Inflammatory macrophage (primary cell): ENCODE data around the gene CACUL1.

Experiments
- DNase-seq, 2 donors: peaks; one replicate each; pipeline ENCODE4 v3.0.0-alpha.2; 2020 to 2022

The CACUL1 gene

DNA sequence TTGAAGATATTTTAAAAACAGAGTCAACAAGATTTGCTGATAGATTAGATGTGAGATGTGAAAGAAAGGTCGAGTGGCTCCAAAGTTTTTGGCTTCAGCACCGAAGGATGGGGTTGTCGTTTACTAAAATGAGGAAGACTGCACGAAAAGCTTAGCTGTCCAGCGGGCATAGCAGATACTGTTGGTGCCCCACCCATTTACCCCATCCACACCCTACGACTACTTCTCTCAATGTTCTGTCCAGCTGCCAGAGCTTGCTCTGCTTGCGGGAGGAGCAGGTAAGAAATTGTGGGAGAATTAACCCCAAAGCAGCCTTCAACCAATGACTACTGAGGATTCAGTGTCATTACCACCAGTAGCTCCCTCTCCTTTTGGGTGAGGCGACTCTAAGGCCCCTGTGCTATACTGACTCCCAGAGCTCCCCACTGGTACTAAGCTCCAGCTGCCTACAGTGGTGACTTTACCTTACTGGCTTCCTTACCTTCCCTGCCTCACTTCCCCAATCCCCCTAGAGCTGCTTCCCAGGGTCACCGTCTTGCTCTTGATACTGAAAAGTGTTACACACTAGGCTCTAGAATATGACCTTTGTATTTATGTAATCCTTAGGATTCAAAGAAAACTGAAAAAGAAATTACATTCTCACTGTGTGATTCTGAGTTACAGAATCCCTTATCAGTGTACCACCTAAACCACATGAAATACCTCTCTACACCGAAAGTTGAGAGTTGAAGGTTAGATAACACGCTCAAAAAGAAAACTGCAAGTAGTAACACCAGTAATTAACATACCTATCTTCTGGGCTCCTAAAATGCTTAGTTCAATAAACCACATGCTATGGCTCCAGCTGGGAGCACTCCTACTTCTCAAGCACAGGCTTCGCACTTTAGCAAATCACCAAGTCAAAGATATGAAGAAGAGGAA is 22.3 kb downstream of the CACUL1 start:
- peak; percentile 28 to 61 for DNase-seq

DNA sequence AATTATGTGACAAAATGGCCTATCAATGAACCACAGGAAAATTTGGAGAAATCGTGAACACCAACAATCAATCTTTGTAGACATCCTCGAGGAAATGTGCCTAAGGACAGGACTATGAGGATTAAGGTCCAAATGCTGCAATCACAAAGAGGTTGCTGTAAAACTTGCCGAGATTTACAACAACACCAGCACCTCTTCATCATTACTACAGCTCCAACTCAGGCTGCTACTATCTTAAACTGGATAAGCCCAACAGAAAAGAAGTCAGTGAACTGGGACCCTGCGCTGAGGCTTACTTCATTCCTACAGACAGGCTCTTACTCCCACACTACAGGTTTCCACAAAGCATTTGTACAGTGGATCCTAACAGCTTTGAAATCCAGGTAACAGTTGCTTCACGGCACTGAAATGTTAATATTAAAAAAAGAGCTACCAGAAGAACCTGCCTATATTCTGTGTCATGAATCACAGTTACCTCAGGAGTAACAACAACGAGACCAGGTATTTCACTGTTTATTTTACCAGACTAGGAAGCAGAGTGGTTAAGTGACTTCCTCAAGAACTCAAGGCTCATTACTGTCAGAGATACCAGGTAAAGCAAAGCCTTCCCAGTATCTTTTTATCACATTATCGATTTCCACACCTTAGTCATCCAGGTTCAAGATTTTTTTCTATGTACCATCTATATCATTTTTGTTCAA is 23.9 kb downstream of the CACUL1 start:
- no peak for DNase-seq

DNA sequence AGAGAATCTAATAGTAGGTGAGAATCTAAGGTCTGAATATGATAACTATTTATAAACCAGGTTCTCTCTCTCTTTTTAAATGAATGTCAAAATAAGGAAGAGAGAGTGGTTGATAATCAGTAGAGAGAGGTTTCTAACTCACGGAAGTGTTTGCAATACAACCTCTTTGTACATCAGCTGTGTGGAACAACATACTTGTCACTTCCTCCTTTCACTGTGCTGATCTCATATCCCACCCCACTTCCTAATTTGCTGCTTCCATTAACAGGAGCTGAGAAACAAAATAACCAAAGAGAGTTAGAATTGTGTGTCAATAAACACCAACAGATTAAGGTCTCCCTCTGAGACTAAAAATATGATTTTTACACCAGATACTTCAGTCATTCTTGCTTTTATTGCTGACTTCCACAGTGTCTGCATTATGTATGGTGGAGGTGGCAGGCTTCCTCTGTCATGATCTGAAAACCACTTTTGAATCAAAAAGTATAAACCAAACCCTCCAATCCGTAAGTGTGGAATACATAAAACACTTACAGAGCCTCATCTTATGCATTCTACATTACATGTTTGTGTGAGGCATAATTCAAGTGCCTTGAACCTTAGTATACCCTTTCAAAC is 25.0 kb downstream of the CACUL1 start:
- DNase-seq: peak; percentile 87 to 90

DNA sequence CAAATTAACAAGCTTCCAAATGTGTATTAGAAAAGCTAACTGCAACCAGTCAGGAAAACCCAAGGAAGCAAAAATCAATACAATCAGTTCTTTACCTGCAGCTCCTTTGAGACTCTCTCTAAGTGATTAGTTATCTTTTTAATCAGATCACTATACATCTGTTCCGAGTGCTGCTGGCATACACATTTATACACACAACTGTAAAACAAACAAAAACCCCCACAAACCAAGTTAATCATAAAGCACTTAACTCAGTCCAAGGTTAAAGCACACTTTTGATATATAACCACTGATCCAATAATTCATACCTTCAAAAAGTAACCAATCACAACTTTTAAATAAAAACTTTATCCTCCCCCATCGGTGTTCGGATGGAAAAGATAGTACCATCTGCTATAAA is 25.6 kb downstream of the CACUL1 start:
- no peak for DNase-seq

DNA sequence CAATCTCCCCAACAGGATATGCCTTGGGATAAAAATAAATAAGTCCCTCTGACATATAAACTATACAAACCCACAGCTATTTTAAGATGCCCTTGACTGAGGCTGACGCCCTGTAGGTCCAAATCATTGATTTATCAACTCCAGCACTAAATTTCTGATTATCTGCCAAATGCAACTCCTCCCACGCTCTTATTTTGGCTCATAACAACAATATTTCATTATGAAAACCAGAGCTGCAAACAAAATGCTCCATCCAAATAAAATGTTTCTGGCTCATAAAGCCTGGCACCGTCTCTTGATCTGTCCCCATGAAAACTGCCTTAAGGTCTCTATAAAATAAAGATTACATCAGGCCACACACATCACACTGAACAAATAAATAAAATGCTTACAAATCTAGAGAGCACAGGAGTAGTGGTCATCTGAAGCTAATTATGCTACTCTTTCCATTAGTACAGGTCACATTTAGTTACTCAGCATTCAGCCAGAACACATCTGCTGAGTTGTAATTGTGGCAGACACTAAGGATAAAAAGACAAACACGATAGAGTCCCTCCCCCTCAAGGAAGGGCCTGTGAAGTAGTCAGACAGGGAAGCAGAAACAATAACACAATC is 28.8 kb downstream of the CACUL1 start:
- no peak for DNase-seq

DNA sequence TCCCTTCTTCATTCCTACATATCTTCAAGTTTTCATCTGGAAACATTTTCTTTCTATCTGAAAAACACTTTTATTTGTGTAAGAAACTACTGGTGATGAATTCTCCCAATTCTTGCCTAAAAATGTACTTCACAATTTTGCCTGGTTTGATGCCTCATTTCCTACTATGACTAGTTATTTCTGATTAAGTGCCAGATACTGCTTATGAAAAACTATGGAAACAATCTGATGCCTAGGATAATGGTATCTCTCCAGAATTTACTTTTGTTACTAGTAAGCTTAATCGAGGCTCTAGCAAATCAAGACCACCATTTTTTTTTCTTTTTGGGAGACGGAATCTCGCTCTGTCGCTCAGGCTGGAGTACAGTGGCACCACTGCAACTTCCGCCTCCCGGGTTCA is 31.3 kb downstream of the CACUL1 start:
- DNase-seq: no peak

DNA sequence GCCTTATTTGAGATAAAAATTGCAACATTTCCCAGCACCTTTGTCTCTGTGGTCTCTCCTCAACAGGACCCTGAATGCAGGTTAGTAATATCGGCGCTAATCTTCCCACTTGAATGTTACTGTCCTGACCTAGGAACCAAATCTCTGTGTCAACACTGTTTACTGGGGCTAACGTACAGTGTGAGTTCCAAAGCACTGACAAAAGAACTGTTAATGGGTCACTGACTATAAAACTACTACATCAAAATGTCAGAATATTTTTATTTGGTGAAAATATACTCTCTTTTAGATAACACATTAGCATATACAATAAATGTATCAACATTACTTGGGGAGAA is 33.3 kb downstream of the CACUL1 start:
- DNase-seq: no peak

DNA sequence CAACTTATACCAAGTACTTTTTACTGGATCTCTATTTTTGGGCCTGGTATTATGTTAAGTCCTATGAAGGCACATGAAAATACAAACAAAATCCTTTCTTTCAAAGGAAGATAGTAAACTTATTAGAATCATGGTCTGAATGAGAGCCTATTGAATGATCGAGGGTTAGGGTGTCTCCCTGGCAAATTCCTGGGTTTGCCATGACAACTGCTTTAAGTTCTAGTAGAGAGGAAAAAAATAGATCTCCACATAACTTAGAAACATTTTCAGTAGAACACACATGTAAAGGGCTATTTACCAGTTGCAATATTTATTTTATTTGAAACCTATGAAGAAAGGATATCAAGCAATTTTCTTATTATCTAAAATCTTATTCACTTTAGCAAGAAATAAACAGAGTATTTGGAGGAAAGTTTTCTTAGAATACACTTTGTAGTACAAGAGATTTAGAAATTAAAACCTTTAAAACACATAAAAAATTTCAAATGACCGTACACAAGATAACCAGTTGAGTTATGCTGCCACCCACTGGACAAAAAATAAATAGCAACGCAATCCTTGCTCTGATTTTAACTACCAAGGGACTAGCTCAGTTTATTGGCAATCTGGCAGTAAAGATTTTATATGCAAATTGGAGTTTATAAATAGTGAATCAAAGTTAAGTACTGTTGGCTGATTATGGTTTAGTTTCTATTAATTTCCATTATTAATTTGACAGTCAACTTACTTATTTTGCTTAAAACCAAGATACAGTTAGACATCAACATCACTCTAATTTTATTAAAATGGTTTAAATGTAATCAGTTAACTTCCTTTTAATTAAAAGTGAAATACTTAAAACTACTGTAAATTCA is 33.9 kb downstream of the CACUL1 start:
- peak; percentile 71 to 82 for DNase-seq

DNA sequence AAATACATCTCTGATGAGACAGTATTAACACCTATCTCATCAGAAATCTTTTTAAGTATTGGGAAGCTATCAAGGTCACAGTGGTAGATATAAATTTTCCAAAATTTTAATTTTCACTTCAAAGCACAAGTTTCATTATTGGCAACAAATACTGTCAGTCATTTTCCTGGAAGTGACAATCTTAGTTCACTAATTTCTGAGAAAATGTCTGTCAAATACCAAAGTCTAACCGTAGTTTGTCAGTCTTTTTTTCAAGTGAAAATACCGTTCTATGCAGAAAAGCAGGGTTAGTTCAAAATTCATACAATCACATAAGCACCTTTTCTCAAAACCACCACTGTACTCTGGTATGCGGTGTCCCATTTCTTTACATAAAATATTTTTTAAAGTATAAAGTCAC is 40.4 kb downstream of the CACUL1 start:
- DNase-seq: no peak

DNA sequence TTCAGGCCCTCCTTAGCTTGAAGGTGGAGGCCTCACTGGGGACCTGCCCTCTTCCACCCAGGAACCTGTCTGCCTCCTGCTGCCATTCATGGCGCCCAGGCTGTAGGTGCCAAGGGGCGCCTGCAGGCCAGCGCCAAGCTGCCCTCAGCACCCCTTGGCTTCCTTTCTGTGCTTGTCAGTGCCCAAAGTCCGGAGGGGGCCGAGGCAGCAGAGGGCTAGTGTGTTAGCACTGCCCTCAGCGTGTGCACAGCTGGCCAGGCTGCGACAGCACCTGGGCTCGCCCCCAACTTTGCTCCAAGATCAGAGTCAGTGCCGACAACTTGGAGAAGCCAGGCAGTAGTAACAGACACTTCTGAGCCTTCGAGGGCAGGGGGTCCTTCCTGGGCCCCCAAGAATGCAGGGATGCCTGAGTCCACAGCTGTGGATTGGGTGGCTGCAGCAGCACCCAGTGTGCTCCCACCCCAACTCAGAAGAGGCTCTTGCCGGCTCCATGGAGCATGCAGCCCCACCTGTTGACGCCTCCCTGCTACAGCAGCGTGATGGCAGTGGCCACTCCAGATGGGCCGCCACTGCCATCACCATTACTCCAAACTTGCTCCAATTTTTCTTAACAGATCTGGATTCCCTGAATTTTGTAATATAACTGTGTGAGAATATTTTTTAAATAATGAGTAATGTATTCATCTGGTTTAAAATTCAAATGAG is 41.7 kb downstream of the CACUL1 start:
- DNase-seq: no peak

DNA sequence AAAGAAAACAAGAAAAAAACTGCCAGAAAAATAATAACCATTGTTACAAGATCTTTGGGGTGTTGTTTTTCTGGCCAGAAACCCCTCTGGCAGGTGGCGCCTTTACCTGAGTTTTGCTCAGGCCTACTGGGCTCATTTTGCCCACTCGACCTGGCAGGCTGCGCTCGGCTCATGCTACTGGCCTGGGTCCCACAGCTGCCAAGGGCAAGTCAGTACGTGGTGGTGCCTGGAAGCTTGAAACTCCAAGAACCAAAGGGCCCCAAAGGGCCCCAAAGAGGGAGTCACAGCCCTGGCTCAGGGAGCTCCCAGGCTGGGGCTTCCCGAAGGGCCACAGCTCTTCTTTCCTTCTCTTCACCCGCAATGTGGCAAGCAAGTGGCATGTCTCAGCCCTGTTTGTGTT is 42.7 kb downstream of the CACUL1 start:
- DNase-seq: no peak

DNA sequence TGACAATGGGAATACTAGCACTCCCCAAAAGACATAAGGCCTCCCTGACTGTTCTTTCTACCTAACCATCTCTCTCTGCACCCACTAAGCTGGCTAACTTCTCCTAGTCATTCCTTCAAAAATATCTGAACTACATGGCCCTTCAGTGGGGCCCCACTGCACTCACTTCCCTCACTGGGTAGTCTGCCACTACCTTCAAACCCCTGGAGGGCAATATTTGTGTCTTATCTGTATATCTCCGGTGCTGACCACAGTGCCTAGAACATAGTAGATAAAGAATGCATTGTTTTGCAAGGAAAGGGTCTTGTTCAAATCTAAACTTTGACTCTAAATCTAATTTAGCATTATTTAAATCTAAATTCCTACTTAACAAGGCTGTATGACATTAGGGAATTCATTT is 44.3 kb downstream of the CACUL1 start:
- DNase-seq: no peak

DNA sequence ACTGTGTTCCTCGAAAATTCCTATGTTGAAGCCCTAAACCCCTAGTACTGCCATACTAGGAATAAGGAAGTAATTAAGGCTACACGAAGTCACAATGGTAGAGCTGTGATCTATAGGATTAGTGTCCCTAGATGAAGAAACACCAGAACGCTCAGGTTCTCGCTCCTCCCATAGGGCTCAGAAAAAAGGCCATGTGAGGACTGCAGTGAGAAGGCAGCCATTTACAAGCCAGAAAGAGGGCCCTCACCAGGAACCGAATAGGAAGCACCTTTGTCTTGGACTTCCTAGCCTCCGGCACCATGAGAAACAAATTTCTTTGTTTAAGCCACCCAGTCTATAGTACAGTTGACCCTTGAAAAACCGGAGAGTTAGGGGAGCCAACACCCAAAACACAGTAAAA is 46.2 kb downstream of the CACUL1 start:
- no peak for DNase-seq

DNA sequence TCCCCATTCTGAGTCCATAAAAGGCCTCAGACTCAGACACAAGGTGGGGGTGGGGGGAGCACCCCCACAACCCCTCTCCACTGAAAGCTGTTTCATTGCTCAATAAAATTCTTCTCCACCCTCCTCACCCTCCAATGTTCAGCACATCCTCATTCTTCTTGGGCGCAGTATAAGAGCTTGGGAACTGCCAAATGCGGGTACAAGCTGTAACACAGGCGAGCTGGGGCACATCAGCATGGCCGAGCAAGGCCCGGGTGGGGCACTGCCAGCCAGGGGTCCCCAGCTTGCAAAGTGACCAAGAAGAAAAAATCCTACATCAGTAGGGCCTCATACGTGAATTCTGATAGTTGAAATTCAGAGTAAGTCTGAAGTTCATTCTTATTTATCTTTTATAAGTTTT is 50.1 kb downstream of the CACUL1 start:
- no peak for DNase-seq

DNA sequence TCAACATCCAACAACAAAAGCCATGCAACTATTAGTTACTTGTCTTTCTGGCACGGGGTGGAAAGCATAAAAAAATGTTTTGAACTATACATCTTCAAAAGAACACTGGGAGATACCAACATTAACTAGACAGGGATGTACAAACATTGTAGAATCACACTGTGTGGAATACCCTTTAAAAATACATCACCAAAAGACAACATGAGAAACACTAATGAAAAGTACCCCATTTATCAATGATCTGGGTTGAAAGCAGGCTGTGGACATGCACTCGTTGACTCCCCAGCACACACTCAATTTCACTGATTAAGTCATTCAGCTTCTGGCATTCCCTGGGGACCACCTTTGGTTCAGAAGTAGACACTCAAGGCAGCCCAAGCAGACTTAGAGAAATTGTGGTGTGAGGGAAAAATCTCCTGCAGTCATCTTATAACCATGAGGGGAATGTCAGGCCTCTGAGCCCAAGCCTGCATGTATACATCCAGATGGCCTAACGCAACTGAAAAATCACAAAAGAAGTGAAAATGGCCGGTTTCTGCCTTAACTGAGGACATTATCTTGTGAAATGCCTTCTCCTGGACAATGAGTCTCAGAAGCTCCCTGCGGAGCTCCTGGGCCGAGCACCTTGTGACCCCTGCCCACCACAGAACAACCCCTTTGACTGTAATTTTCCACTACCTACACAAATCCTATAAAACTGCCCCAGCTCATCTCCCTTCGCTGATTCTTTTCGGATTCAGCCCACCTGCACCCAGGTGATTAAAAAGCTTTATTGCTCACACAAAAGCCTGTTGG is 53.0 kb downstream of the CACUL1 start:
- no peak for DNase-seq

DNA sequence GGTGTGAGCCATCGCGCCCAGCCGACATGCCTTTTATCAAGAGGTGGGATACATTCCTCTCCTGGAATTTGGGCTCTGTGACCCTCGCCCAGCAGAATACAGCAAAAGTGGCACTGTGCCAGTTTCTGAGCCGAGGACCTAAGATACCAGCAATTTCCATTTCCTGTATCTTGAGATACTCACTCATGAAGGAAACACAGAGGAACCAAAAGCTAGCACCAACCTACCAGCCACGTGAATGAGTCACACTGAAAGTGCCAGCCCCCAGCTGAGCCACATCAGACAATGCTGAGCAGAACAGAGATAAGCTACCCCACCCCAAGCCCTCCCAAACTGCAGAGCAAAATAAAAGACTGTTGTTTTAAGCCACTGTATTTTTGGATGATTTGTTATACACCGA is 56.3 kb downstream of the CACUL1 start:
- DNase-seq: peak; percentile 7 to 16

DNA sequence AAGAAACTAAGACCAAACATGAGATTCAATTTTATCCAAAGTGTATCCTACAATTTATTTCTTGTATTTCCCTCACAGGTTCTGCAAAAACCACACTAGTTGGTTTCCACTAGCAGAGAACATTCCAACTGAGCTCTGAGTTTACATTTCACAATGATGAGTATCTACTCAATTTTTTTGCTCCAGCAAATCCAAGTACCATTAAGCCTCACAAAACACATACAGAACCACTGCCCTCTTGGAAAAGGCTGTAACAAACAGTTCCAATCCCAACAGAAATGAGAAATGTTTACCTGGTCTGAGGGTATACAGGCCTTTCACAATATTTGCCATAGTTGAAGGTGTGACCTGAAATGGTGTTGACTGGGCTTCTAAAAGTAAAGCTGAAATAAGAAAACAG is 59.9 kb downstream of the CACUL1 start:
- DNase-seq: no peak

DNA sequence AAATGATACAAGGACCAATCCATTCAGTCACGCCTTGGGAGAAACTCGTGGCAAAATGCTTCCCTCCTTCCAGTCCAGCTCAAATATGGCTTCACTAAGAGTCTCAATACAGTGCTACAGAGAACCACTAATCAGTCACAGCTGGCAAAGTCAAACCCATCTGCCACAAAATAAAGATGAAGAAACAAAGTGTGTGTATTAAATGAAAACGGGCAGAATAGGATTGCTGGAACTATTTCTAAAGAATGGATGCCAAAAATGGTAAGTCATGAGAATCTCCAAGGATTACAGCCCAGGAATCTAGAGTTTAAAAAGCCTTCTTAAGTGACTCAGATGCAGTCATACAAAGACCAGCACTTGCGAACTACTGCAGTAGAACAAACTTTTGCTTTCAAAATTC is 61.9 kb downstream of the CACUL1 start:
- DNase-seq: no peak

DNA sequence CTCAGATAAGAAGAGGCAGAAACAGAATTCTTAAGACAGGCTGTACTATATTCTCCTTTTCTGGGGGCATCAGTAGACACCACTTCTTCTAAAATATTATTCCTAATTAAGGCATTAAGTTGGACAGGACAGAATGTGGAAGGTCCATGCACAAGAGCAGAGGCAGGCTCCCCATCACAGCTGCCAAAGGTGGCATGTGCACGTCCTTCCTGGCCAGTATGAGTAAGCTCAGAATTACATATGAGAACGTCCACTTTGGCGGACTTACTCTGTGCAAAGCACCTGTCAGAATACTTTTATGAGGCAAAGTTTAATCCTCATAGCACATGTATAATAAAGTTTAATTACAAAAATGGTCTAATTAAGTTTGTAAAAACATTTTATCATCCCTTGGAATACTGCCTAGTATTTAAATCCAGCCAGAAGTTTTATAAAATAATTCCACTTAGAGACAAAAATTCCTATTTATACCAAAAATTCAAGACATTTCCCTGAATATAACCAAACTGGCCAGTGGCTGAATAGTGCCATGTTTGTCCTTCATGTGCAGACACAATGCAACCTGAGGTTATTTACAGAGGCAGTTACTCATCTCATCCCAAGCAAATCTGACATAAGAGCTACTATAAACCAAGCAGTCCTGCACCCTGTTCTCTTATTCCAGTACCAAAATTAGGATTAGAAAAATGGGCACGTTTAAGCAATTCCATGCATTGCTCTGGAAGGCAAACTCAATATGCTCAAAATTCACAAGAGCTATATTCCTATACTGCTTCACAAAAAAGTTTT is 65.5 kb downstream of the CACUL1 start:
- DNase-seq: no peak

DNA sequence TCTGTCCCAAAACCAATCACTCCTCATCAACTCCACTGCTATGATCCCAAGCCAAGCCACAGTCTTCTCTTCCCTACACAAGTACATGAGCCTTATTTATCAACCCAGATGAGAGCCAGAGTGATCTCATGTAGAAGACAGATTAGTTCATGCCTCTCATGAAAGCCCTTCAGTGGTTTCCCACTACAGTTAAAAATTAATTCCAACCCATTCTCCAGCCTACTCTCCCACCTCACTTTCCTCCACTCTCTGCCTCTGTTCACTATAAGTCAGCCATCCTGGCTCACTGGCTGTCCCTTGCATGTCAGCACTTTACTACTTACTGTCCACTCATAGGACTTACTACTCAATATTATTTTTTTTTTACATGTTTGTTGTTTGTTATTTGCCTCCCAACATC is 67.3 kb downstream of the CACUL1 start:
- no peak for DNase-seq
